Osteocyte (in vitro differentiated cells): ENCODE results near the gene PIK3R3. TPM values are rescaled to one million over a fixed set of nuclear protein-coding genes. Genes with fewer than 3 reads are reported as not detected.

Source experiments
- DNase-seq: peaks from one replicate; pipeline ENCODE4 v3.0.0; 2021; ENCODE audit warnings: mixed read lengths; ENCODE audit not compliant: unreplicated experiment; ENCODE audit errors: extremely low spot score
- H3K27ac Mint-ChIP-seq: one replicate; pipeline ENCODE4 v1.8.0; 2021; ENCODE audit warnings: mild to moderate bottlenecking, mixed read lengths; ENCODE audit not compliant: unreplicated experiment
- H3K27me3 Mint-ChIP-seq: one replicate; pipeline ENCODE4 v1.8.0; 2021; ENCODE audit warnings: mixed read lengths; ENCODE audit not compliant: unreplicated experiment
- H3K36me3 Mint-ChIP-seq: one replicate; pipeline ENCODE4 v1.8.0; 2021; ENCODE audit warnings: mixed read lengths; ENCODE audit not compliant: unreplicated experiment
- H3K4me1 Mint-ChIP-seq: one replicate; pipeline ENCODE4 v1.8.0; 2021; ENCODE audit warnings: mixed read lengths; ENCODE audit not compliant: unreplicated experiment
- H3K4me3 Mint-ChIP-seq: one replicate; pipeline ENCODE4 v1.8.0; 2021; ENCODE audit warnings: mild to moderate bottlenecking, moderate library complexity, mixed read lengths; ENCODE audit not compliant: unreplicated experiment
- H3K9me3 Mint-ChIP-seq: one replicate; pipeline ENCODE4 v1.8.0; 2021; ENCODE audit warnings: mixed read lengths; ENCODE audit not compliant: unreplicated experiment
- CTCF ChIP-seq: fragments of 200-600 bp; sonication (generic); IDR thresholded peaks from 2 replicates; pipeline ENCODE4 v1.5.0; 2021; ENCODE audit warnings: antibody characterized with exemption, mild to moderate bottlenecking, moderate library complexity
- total RNA-seq: library from RNA; stranded (reverse); gene quantifications from 2 replicates; pipeline ENCODE4 v1.2.1, GENCODE V29; 2021

Gene PIK3R3
- total RNA-seq, 1 donor from 2014 or later, result 33.2 TPM

GRCh38 chr1:46026531-46026930, 105.9 kb downstream of the PIK3R3 start:
- Mint-ChIP-seq H3K27ac (no peak overlapping the region), H3K4me3 (no peak overlapping the region), H3K4me1 (no peaks in the 10 kb centered on the region), H3K9me3 (no peaks in the 10 kb centered on the region), H3K27me3 (no peaks in the 10 kb centered on the region), H3K36me3 (peaks cover 10% of the 10 kb centered on the region)
- no peak for DNase-seq
- TF ChIP-seq CTCF, result no peak

- no peak for TF ChIP-seq CTCF
- no peaks in the 10 kb centered on the region for H3K4me1 Mint-ChIP-seq
- H3K9me3 Mint-ChIP-seq, result no peaks in the 10 kb centered on the region
- DNase-seq, result no peak
- H3K4me3 Mint-ChIP-seq, result no peak overlapping the region
- H3K27ac Mint-ChIP-seq, result no peak overlapping the region
- H3K36me3 Mint-ChIP-seq, result peaks cover 5% of the 10 kb centered on the region
- no peaks in the 10 kb centered on the region for H3K27me3 Mint-ChIP-seq
These were observed 111.1 kb downstream of the PIK3R3 start for GRCh38 chr1:46021046-46021996.

- Mint-ChIP-seq H3K36me3 (peaks cover 5% of the 10 kb centered on the region), H3K4me1 (no peaks in the 10 kb centered on the region), H3K27ac (no peak overlapping the region), H3K9me3 (no peaks in the 10 kb centered on the region), H3K4me3 (no peak overlapping the region), H3K27me3 (no peaks in the 10 kb centered on the region)
- TF ChIP-seq CTCF, result no peak
- no peak for DNase-seq
These were observed 112.4 kb downstream of the PIK3R3 start for GRCh38 chr1:46020010-46020409.

- Mint-ChIP-seq H3K27ac (no peak overlapping the region), H3K4me1 (no peaks in the 10 kb centered on the region), H3K4me3 (no peak overlapping the region), H3K9me3 (no peaks in the 10 kb centered on the region), H3K36me3 (peaks cover 7% of the 10 kb centered on the region), H3K27me3 (no peaks in the 10 kb centered on the region)
- no peak for TF ChIP-seq CTCF
- no peak for DNase-seq
These were observed 113.1 kb downstream of the PIK3R3 start for GRCh38 chr1:46019348-46019747.

GRCh38 chr1:46017876-46018503, 114.4 kb downstream of the PIK3R3 start:
- Mint-ChIP-seq H3K27me3 (no peaks in the 10 kb centered on the region), H3K4me1 (no peaks in the 10 kb centered on the region), H3K27ac (no peak overlapping the region), H3K4me3 (no peak overlapping the region), H3K9me3 (no peaks in the 10 kb centered on the region), H3K36me3 (peaks cover 3% of the 10 kb centered on the region)
- no peak for DNase-seq
- no peak for TF ChIP-seq CTCF
